ENCODE results near the gene DMTF1.
"Not testable (repeated sequence)": the region's sequence is repeated elsewhere in the genome, so short reads cannot be mapped to it uniquely, and the experiment has no call there.

Gene DMTF1

DNA sequence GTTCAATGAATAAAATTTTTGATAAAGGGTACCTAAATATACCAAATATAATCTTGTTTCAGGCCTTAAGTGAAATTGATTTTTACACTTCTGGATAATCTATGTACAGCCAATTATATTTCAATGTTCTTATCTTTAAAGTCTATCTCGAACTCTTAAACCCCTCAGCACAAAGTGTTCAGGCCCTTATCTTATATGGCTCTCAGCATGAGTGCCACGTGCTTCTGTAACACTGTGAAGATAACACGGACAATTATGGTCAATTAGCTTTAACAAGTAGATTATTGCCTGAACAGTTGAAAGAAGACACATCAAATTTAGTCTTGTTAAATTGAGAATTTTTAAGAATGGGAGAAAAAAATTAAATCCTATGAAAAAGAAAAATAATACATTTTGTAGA, 40.4 kb upstream of the DMTF1 start:
- Histone ChIP-seq H3K27me3 (ENCODE audit: insufficient read depth, poor library complexity, severe bottlenecking) (no peaks in the 10 kb centered on the region), H3K27ac (replicated peaks) (no peak overlapping the region), H3K4me3 (replicated peaks; ENCODE audit: insufficient read depth, low read length) (no peak overlapping the region)
- no peak for DNase-seq (ENCODE audit: low read depth in 1 of 2, low spot score in 1 of 2)
- TF ChIP-seq POLR2AphosphoS5 (IDR thresholded peaks at IDR 0.05; ENCODE audit: low read depth) (no peak), GABPA (IDR thresholded peaks at IDR 0.05; ENCODE audit: low read depth) (no peak), SPI1 (IDR thresholded peaks at IDR 0.05; ENCODE audit: borderline replicate concordance, low read depth) (no peak)
- TF ChIP-seq, protein P1, sequence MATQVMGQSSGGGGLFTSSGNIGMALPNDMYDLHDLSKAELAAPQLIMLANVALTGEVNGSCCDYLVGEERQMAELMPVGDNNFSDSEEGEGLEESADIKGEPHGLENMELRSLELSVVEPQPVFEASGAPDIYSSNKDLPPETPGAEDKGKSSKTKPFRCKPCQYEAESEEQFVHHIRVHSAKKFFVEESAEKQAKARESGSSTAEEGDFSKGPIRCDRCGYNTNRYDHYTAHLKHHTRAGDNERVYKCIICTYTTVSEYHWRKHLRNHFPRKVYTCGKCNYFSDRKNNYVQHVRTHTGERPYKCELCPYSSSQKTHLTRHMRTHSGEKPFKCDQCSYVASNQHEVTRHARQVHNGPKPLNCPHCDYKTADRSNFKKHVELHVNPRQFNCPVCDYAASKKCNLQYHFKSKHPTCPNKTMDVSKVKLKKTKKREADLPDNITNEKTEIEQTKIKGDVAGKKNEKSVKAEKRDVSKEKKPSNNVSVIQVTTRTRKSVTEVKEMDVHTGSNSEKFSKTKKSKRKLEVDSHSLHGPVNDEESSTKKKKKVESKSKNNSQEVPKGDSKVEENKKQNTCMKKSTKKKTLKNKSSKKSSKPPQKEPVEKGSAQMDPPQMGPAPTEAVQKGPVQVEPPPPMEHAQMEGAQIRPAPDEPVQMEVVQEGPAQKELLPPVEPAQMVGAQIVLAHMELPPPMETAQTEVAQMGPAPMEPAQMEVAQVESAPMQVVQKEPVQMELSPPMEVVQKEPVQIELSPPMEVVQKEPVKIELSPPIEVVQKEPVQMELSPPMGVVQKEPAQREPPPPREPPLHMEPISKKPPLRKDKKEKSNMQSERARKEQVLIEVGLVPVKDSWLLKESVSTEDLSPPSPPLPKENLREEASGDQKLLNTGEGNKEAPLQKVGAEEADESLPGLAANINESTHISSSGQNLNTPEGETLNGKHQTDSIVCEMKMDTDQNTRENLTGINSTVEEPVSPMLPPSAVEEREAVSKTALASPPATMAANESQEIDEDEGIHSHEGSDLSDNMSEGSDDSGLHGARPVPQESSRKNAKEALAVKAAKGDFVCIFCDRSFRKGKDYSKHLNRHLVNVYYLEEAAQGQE (IDR thresholded peaks at IDR 0.05; ENCODE audit: insufficient replicate concordance, low read depth), result no peak
- TF ChIP-seq, protein P2, sequence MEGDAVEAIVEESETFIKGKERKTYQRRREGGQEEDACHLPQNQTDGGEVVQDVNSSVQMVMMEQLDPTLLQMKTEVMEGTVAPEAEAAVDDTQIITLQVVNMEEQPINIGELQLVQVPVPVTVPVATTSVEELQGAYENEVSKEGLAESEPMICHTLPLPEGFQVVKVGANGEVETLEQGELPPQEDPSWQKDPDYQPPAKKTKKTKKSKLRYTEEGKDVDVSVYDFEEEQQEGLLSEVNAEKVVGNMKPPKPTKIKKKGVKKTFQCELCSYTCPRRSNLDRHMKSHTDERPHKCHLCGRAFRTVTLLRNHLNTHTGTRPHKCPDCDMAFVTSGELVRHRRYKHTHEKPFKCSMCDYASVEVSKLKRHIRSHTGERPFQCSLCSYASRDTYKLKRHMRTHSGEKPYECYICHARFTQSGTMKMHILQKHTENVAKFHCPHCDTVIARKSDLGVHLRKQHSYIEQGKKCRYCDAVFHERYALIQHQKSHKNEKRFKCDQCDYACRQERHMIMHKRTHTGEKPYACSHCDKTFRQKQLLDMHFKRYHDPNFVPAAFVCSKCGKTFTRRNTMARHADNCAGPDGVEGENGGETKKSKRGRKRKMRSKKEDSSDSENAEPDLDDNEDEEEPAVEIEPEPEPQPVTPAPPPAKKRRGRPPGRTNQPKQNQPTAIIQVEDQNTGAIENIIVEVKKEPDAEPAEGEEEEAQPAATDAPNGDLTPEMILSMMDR (IDR thresholded peaks at IDR 0.05; ENCODE audit: insufficient read depth, low read length), result no peak

- TF ChIP-seq GABPA (IDR thresholded peaks at IDR 0.05; ENCODE audit: low read depth), result no peak
- TF ChIP-seq, protein P1 (IDR thresholded peaks at IDR 0.05; ENCODE audit: insufficient replicate concordance, low read depth), result no peak
- TF ChIP-seq, protein P2 (IDR thresholded peaks at IDR 0.05; ENCODE audit: insufficient read depth, low read length), result no peak
- no peaks in the 10 kb centered on the region for H3K27me3 ChIP-seq (ENCODE audit: insufficient read depth, poor library complexity, severe bottlenecking)
- DNase-seq (ENCODE audit: low read depth in 1 of 2, low spot score in 1 of 2), result no peak
- no peak overlapping the region for H3K27ac ChIP-seq (replicated peaks)
- H3K4me3 ChIP-seq (replicated peaks; ENCODE audit: insufficient read depth, low read length), result no peak overlapping the region
These were observed 39.2 kb upstream of the DMTF1 start for GRCh38 chr7:87113077-87113476.

DNA sequence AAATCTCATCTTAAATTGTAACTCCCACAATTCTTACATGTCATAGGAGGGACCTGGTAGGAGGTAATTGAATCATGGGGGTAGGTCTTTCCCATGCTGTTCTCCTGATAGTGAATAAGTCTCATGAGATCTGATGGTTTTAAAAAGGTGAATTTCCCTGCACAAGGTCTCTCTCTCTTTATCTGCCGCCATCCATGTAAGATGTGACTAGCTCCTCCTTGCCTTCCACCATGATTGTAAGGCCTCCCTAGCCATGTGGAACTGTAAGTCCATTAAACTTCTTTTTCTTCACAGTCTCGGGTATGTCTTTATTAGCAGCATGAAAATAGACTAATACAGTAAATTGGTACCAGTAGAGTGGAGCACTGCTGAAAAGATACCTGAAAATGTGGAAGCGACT, 38.3 kb upstream of the DMTF1 start:
- not testable (repeated sequence) for H3K27me3 ChIP-seq (ENCODE audit: insufficient read depth, poor library complexity, severe bottlenecking); H3K27ac ChIP-seq (replicated peaks); DNase-seq (ENCODE audit: low read depth in 1 of 2, low spot score in 1 of 2); H3K4me3 ChIP-seq (replicated peaks; ENCODE audit: insufficient read depth, low read length)

- H3K4me3 ChIP-seq (replicated peaks; ENCODE audit: insufficient read depth, low read length); H3K27me3 ChIP-seq (ENCODE audit: insufficient read depth, poor library complexity, severe bottlenecking); H3K27ac ChIP-seq (replicated peaks); DNase-seq (ENCODE audit: low read depth in 1 of 2, low spot score in 1 of 2): not testable (repeated sequence)
These were observed 36.5 kb upstream of the DMTF1 start for GRCh38 chr7:87115772-87116171.

- TF ChIP-seq, protein P1 (IDR thresholded peaks at IDR 0.05; ENCODE audit: insufficient replicate concordance, low read depth), result no peak
- TF ChIP-seq POLR2AphosphoS5 (IDR thresholded peaks at IDR 0.05; ENCODE audit: low read depth), result no peak
- TF ChIP-seq, protein P2 (IDR thresholded peaks at IDR 0.05; ENCODE audit: insufficient read depth, low read length), result no peak
These were observed 35.9 kb upstream of the DMTF1 start for GRCh38 chr7:87116315-87116714.

More at GRCh38 chr7:87116315-87116714, 35.9 kb upstream of the DMTF1 start:
- Histone ChIP-seq H3K27ac (replicated peaks) (no peak overlapping the region), H3K27me3 (ENCODE audit: insufficient read depth, poor library complexity, severe bottlenecking) (no peaks in the 10 kb centered on the region), H3K4me3 (replicated peaks; ENCODE audit: insufficient read depth, low read length) (no peak overlapping the region)
- no peak for DNase-seq (ENCODE audit: low read depth in 1 of 2, low spot score in 1 of 2)

Data from HL-60 (cell line).